ENCODE data around the gene MEIG1.
"Not testable (repeated sequence)": the region's sequence is repeated elsewhere in the genome, so short reads cannot be mapped to it uniquely, and the experiment has no call there.

MEIG1 gene

GRCh38 chr10:14942950-14943338, 16.2 kb upstream of the MEIG1 start:
- Mint-ChIP-seq H3K4me1 (peaks cover 11% of the 10 kb centered on the region), H3K27ac (peak overlapping the region; percentile 46), H3K36me3 (peaks cover 23% of the 10 kb centered on the region)
- ATAC-seq (ENCODE audit: low read depth); H3K9me3 Mint-ChIP-seq; H3K27me3 Mint-ChIP-seq; DNase-seq (ENCODE audit: low spot score in 2 of 2); H3K4me3 Mint-ChIP-seq: not testable (repeated sequence)

DNA sequence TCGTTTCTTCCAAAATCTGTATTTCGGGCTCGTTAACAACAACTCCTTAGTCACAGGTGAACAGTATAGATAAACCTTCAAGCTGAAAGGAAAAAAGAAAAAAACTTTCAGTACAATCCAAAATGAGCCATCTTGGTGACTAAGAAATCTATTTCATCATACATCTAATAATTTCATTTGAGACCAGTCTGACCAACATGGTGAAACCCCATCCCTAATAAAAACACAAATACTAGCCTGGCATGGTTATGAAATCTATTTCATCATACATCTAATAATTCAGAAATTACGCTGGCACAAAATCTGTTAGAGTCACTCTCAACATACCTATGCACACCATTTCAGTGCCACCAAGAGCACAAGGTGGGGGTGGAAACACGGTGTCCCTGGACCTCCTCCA, 14.1 kb upstream of the MEIG1 start:
- Mint-ChIP-seq H3K9me3 (no peaks in the 10 kb centered on the region), H3K36me3 (peaks cover 26% of the 10 kb centered on the region), H3K4me3 (no peak overlapping the region), H3K27me3 (no peaks in the 10 kb centered on the region), H3K4me1 (peaks cover 13% of the 10 kb centered on the region), H3K27ac (no peak overlapping the region)
- no peak for ATAC-seq (ENCODE audit: low read depth)
- DNase-seq (ENCODE audit: low spot score in 2 of 2), result no peak

DNA sequence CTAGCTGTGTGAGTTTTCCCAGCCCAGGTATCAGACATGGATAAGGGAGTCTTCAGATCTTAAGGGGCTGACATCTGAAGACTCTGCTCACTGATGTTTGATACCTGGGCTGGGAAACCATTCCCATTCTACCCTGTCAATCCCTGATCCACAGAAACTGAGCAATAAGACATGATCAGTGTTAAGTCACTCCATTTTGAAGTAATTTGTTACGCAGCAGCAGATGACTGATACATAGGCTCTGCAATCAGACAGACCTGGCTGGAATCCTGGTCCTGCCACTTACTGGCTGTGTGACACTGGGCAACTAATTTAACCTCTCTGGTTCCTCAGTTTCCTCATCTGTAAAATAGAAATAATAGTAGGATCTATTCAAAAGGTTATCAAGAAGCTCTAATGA, 11.9 kb upstream of the MEIG1 start:
- Mint-ChIP-seq H3K27ac (no peak overlapping the region), H3K36me3 (peaks cover 26% of the 10 kb centered on the region), H3K27me3 (no peaks in the 10 kb centered on the region), H3K9me3 (no peaks in the 10 kb centered on the region), H3K4me3 (no peak overlapping the region), H3K4me1 (peaks cover 22% of the 10 kb centered on the region)
- no peak for ATAC-seq (ENCODE audit: low read depth)
- no peak for DNase-seq (ENCODE audit: low spot score in 2 of 2)

DNA sequence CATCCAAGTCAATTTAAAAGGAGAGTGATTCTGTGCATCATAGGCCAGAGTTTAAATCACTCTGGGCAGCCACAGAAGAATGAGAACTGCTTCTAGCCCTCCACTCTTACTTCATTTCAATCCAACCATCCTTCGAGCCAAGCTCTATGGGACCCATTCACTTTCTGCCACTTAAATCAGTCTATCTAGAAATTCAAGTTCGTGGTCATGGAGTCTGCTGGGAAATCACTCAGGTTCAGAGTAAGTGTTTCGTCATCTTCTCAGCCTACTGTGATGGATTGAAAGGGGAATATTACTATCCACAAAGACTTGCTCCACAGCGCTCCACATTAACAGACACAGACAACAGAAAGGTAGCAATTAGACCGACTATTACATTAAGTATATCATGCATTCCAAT, 9.9 kb upstream of the MEIG1 start:
- Mint-ChIP-seq H3K9me3 (no peaks in the 10 kb centered on the region), H3K27me3 (no peaks in the 10 kb centered on the region), H3K27ac (no peak overlapping the region), H3K4me3 (no peak overlapping the region), H3K36me3 (peaks cover 19% of the 10 kb centered on the region), H3K4me1 (peaks cover 29% of the 10 kb centered on the region)
- no peak for DNase-seq (ENCODE audit: low spot score in 2 of 2)
- no peak for ATAC-seq (ENCODE audit: low read depth)

- Mint-ChIP-seq H3K4me3 (peak overlapping the region; percentile 88), H3K36me3 (peaks cover 10% of the 10 kb centered on the region), H3K27ac (peak overlapping the region; percentile 90), H3K4me1 (peaks cover 33% of the 10 kb centered on the region), H3K27me3 (no peaks in the 10 kb centered on the region), H3K9me3 (no peaks in the 10 kb centered on the region)
- no peak for ATAC-seq (ENCODE audit: low read depth)
- no peak for DNase-seq (ENCODE audit: low spot score in 2 of 2)
Observed at GRCh38 chr10:14952851-14953423, 6.3 kb upstream of the MEIG1 start.

- H3K27me3 Mint-ChIP-seq, result no peaks in the 10 kb centered on the region
- no peaks in the 10 kb centered on the region for H3K9me3 Mint-ChIP-seq
- ATAC-seq (ENCODE audit: low read depth), result peak; percentile 9
- peak overlapping the region; percentile 88 for H3K4me3 Mint-ChIP-seq
- DNase-seq (ENCODE audit: low spot score in 2 of 2), result no peak
- peak overlapping the region; percentile 90 for H3K27ac Mint-ChIP-seq
- peaks cover 9% of the 10 kb centered on the region for H3K36me3 Mint-ChIP-seq
- peaks cover 34% of the 10 kb centered on the region for H3K4me1 Mint-ChIP-seq
Observed at GRCh38 chr10:14953424-14954000, 5.7 kb upstream of the MEIG1 start.

DNA sequence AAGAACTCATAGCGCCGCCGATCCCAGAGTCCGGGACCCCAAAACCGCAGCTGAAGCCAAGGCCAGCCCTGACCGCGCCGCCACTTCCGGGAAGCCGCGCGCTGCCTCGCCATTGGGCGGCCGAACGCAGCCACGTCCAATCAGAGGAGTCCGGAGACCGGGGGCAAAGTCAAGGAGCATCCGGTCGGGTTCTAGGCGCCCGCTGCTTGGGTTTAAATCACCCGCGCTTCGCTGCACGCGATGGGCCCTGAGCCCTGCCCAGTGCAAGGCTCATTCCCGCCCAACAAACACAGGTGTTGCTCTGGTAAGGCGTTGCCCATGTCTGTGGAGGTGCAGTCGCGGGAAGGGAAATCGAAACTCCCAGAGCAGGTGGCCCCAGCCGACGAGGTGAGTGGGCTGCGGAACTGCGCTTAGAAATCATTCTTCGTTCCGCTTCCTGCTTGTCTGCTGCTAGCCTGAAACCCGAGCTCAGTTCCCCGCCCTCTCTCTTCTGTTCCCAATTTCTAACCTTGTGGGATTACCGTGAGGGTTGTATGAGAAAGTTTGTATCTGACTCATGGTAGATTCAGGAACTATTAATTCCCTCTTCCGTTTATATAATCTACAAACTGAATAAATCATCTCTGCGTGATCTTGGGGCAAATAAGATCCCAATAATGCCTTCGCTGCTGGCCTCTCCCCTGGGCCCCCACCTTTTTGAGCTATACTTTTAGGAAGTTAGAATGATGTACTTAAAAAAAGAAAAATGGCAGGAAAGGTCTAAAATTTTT, 5.0 kb upstream of the MEIG1 start, which contains the start of gene DCLRE1C:
Gene DCLRE1C, minus strand, starts transcription at position 96 of the 770 bp plus-strand sequence. Its CDS starts 86 bp downstream, at position 10.
- ATAC-seq (ENCODE audit: low read depth), result peak; percentile 73
- peaks cover 5% of the 10 kb centered on the region for H3K36me3 Mint-ChIP-seq
- H3K27ac Mint-ChIP-seq, result peak within 1 kb of the TSS; percentile 90
- no peaks in the 10 kb centered on the region for H3K9me3 Mint-ChIP-seq
- H3K27me3 Mint-ChIP-seq, result no peaks in the 10 kb centered on the region
- DNase-seq (ENCODE audit: low spot score in 2 of 2), result peak; percentile 65 to 67
- H3K4me3 Mint-ChIP-seq, result peak within 1 kb of the TSS; percentile 88
- peaks cover 36% of the 10 kb centered on the region for H3K4me1 Mint-ChIP-seq

- H3K27ac Mint-ChIP-seq, result peak overlapping the region; percentile 90
- peaks cover 2% of the 10 kb centered on the region for H3K36me3 Mint-ChIP-seq
- no peaks in the 10 kb centered on the region for H3K27me3 Mint-ChIP-seq
- DNase-seq (ENCODE audit: low spot score in 2 of 2), result no peak
- no peak overlapping the region for H3K4me3 Mint-ChIP-seq
- ATAC-seq (ENCODE audit: low read depth), result no peak
- H3K4me1 Mint-ChIP-seq, result peaks cover 32% of the 10 kb centered on the region
- H3K9me3 Mint-ChIP-seq, result no peaks in the 10 kb centered on the region
Observed at GRCh38 chr10:14954934-14955333, 4.3 kb upstream of the MEIG1 start.

DNA sequence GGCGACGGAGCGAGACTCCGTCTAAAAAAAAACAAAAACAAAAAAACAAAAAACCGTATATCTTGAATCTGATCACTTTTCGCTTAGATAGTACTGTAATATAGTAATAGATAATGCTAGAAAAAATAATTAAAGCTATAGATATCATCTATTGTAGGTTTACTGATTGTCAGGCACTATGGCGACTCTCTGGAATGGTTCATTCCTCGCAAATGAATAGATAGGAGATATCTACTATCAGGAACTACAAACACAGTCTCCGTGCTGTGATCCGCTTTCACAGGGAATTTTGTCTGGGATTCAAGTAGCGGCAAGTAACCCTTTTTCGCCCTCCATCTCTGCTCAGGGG, 342 bp upstream of the MEIG1 start:
- H3K9me3 Mint-ChIP-seq, result no peaks in the 10 kb centered on the region
- peaks cover 8% of the 10 kb centered on the region for H3K4me1 Mint-ChIP-seq
- no peak for ATAC-seq (ENCODE audit: low read depth)
- H3K36me3 Mint-ChIP-seq, result no peaks in the 10 kb centered on the region
- no peak for DNase-seq (ENCODE audit: low spot score in 2 of 2)
- H3K27ac Mint-ChIP-seq, result peak overlapping the region; percentile 95
- H3K27me3 Mint-ChIP-seq, result no peaks in the 10 kb centered on the region
- peak overlapping the region; percentile 94 for H3K4me3 Mint-ChIP-seq

DNA sequence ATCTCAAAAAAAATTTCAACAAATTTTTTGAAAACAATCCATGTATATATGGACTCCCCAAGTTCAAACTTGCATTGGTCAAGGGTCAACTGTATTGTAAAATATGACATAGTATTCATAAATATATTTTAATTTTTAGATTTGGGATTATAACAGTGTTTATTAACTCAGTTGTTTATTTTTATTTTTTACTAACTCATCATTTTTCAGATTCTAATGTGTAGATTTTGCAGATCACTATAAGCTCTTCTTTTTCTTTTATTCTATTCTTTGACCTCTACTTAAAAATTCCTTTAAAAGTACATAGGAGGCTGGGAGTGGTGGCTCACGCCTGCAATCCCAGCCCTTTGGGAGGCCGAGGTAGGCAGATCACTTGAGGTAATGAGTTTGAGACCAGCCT, 8.7 kb downstream of the MEIG1 start:
- Mint-ChIP-seq H3K4me1 (no peaks in the 10 kb centered on the region), H3K27me3 (no peaks in the 10 kb centered on the region), H3K9me3 (no peaks in the 10 kb centered on the region), H3K4me3 (no peak overlapping the region), H3K36me3 (no peaks in the 10 kb centered on the region), H3K27ac (no peak overlapping the region)
- DNase-seq (ENCODE audit: low spot score in 2 of 2) (no peak), ATAC-seq (ENCODE audit: low read depth) (no peak)

- Mint-ChIP-seq H3K9me3 (no peaks in the 10 kb centered on the region), H3K27ac (no peak overlapping the region), H3K27me3 (peaks cover 11% of the 10 kb centered on the region), H3K36me3 (no peaks in the 10 kb centered on the region), H3K4me3 (no peak overlapping the region), H3K4me1 (peaks cover 5% of the 10 kb centered on the region)
- ATAC-seq (ENCODE audit: low read depth) (peak; percentile 53), DNase-seq (ENCODE audit: low spot score in 2 of 2) (peak in 1 of 2 donors; percentile 44)
Observed at GRCh38 chr10:14971867-14972448, 12.8 kb downstream of the MEIG1 start.

- H3K27ac Mint-ChIP-seq; H3K4me1 Mint-ChIP-seq; DNase-seq (ENCODE audit: low spot score in 2 of 2); ATAC-seq (ENCODE audit: low read depth); H3K4me3 Mint-ChIP-seq; H3K9me3 Mint-ChIP-seq; H3K36me3 Mint-ChIP-seq: not testable (repeated sequence)
- peaks cover 11% of the 10 kb centered on the region for H3K27me3 Mint-ChIP-seq
Observed at GRCh38 chr10:14974153-14974998, 15.2 kb downstream of the MEIG1 start.

GRCh38 chr10:14975672-14976273, 16.6 kb downstream of the MEIG1 start:
- DNase-seq (ENCODE audit: low spot score in 2 of 2) (no peak), ATAC-seq (ENCODE audit: low read depth) (peak; percentile 45)
- Mint-ChIP-seq H3K4me1 (peaks cover 5% of the 10 kb centered on the region), H3K27ac (no peak overlapping the region), H3K4me3 (no peak overlapping the region), H3K36me3 (no peaks in the 10 kb centered on the region), H3K9me3 (no peaks in the 10 kb centered on the region), H3K27me3 (peaks cover 11% of the 10 kb centered on the region)
